KMS-11 (cell line): Measurements from ENCODE around the gene ZNF213.
A peak's percentile ranks its signal among the peaks of the same experiment; 100 is the strongest.

Source experiments
- H2AFZ ChIP-seq: fragments of 200-600 bp; sonication (generic); 2 replicates; pipeline ENCODE4 v1.6.1; 2016; ENCODE audit warnings: antibody characterized with exemption, mixed run types, low read depth
- H3K27ac ChIP-seq: fragments of 200-600 bp; sonication (generic); 2 replicates; pipeline ENCODE4 v1.6.1; 2016; ENCODE audit warnings: mild to moderate bottlenecking, mixed run types
- H3K27me3 ChIP-seq: fragments of 200-600 bp; sonication (generic); 2 replicates; pipeline ENCODE4 v1.6.1; 2017; ENCODE audit warnings: mild to moderate bottlenecking, low read depth, mixed run types, moderate library complexity; ENCODE audit not compliant: insufficient read depth
- H3K36me3 ChIP-seq: fragments of 200-600 bp; sonication (generic); 2 replicates; pipeline ENCODE4 v1.6.1; 2017; ENCODE audit warnings: mild to moderate bottlenecking, mixed run types; ENCODE audit not compliant: insufficient read depth
- H3K4me1 ChIP-seq: fragments of 200-600 bp; sonication (generic); 2 replicates; pipeline ENCODE4 v1.6.1; 2016; ENCODE audit warnings: mild to moderate bottlenecking, low read depth, mixed run types; ENCODE audit not compliant: poor library complexity, severe bottlenecking
- H3K4me2 ChIP-seq: fragments of 200-600 bp; sonication (generic); 2 replicates; pipeline ENCODE4 v1.7.0; 2016; ENCODE audit warnings: mild to moderate bottlenecking, mixed run types
- H3K4me3 ChIP-seq: fragments of 200-600 bp; sonication (generic); IDR thresholded peaks from 2 replicates; pipeline ENCODE4 v1.6.1; 2017; ENCODE audit warnings: low read depth, low read length, mixed read lengths; ENCODE audit not compliant: insufficient read depth
- H3K79me2 ChIP-seq: fragments of 200-600 bp; sonication (generic); 2 replicates; pipeline ENCODE4 v1.6.1; 2016; ENCODE audit warnings: low read depth, mixed run types; ENCODE audit not compliant: insufficient read depth
- H3K9ac ChIP-seq: fragments of 200-600 bp; sonication (generic); 2 replicates; pipeline ENCODE4 v1.6.1; 2016; ENCODE audit warnings: mild to moderate bottlenecking, mixed run types
- H4K20me1 ChIP-seq: fragments of 200-600 bp; sonication (generic); 2 replicates; pipeline ENCODE4 v1.6.1; 2016; ENCODE audit warnings: mild to moderate bottlenecking, mixed run types; ENCODE audit not compliant: insufficient read depth
- TF ChIP-seq, protein P1 (sequence below): fragments of 200-600 bp; sonication (generic); conservative IDR thresholded peaks from 2 replicates; pipeline ENCODE4 v1.6.1; 2017; ENCODE audit warnings: low read depth, mild to moderate bottlenecking, antibody characterized with exemption, low read length, moderate library complexity, mixed read lengths

ZNF213 gene

GRCh38 chr16:3133844-3134243, 985 bp upstream of the ZNF213 start:
- peak overlapping the region; percentile 83 for H3K27ac ChIP-seq
- no peak overlapping the region for H2AFZ ChIP-seq
- no peaks in the 10 kb centered on the region for H3K27me3 ChIP-seq
- H3K79me2 ChIP-seq: peaks cover 21% of the 10 kb centered on the region
- peak overlapping the region; percentile 99 for H3K4me2 ChIP-seq
- peak overlapping the region; percentile 84 for H3K9ac ChIP-seq
- H3K4me1 ChIP-seq: peaks cover 38% of the 10 kb centered on the region
- H3K4me3 ChIP-seq: no peak overlapping the region
- no peaks in the 10 kb centered on the region for H3K36me3 ChIP-seq
- TF ChIP-seq, protein P1, sequence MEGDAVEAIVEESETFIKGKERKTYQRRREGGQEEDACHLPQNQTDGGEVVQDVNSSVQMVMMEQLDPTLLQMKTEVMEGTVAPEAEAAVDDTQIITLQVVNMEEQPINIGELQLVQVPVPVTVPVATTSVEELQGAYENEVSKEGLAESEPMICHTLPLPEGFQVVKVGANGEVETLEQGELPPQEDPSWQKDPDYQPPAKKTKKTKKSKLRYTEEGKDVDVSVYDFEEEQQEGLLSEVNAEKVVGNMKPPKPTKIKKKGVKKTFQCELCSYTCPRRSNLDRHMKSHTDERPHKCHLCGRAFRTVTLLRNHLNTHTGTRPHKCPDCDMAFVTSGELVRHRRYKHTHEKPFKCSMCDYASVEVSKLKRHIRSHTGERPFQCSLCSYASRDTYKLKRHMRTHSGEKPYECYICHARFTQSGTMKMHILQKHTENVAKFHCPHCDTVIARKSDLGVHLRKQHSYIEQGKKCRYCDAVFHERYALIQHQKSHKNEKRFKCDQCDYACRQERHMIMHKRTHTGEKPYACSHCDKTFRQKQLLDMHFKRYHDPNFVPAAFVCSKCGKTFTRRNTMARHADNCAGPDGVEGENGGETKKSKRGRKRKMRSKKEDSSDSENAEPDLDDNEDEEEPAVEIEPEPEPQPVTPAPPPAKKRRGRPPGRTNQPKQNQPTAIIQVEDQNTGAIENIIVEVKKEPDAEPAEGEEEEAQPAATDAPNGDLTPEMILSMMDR: no peak
- no peaks in the 10 kb centered on the region for H4K20me1 ChIP-seq

DNA sequence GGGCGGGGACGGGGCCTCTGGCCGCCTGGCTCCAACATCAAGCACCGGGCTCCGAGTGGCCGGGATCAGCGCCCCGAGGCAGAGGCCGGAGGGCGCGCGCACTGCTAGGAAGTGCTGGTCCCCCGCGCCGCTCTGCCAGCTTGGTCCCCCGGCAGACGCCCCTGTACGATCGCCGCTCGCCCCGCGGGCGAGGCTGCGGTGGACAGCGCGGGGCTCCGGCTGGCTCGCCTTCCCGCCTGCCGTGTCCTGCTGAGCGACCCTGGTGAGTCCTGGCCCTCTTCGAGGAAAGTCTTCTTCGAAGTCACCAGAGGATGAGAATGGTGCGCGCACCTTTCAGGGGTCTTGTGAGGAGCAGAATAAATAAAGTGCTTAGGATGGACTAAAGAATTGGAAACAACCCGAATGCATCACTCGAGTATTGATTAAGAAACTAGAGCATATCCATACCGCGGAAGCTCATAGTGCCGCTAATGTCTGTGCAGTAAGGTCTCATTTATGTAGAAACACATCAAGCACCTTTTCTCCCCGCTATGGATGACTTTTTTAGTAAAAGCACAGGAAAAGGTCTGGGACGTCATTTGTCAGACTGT, 392 bp downstream of the ZNF213 start:
- TF ChIP-seq, protein P1: no peak
- H4K20me1 ChIP-seq: no peaks in the 10 kb centered on the region
- H3K4me2 ChIP-seq: peak overlapping the region; percentile 91
- no peaks in the 10 kb centered on the region for H3K27me3 ChIP-seq
- H3K79me2 ChIP-seq: peaks cover 21% of the 10 kb centered on the region
- peak overlapping the region; percentile 80 for H2AFZ ChIP-seq
- H3K4me1 ChIP-seq: peaks cover 27% of the 10 kb centered on the region
- no peak overlapping the region for H3K4me3 ChIP-seq
- no peaks in the 10 kb centered on the region for H3K36me3 ChIP-seq
- H3K9ac ChIP-seq: peak overlapping the region; percentile 45; the same call in 1 of the 2 replicates
- H3K27ac ChIP-seq: peak overlapping the region; percentile 8; the same call in 1 of the 2 replicates

GRCh38 chr16:3137267-3137666, 2.4 kb downstream of the ZNF213 start:
- Histone ChIP-seq H4K20me1 (no peaks in the 10 kb centered on the region), H2AFZ (no peak overlapping the region), H3K27me3 (no peaks in the 10 kb centered on the region), H3K4me2 (no peak overlapping the region), H3K27ac (no peak overlapping the region), H3K4me3 (no peak overlapping the region), H3K9ac (no peak overlapping the region), H3K4me1 (peaks cover 21% of the 10 kb centered on the region), H3K36me3 (no peaks in the 10 kb centered on the region), H3K79me2 (peaks cover 21% of the 10 kb centered on the region)
- TF ChIP-seq, protein P1: no peak

DNA sequence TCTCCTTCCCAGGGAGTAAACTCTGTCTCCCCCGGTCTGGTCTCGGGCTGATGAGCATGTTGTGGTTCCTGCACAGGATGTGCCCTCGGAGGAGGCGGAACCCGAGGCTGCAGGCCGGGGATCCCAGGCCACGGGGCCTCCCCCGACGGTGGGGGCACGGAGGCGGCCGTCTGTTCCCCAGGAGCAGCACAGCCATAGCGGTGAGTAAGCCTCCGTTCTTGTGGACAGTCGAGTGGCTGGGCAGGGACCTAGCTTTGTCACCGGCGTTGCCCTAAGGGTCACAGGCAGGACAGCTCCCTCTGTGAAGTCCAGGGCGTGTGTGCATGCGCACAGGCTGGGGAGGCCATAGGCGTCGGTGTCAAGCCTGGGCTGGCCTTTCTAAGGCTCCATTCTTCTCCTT, 3.5 kb downstream of the ZNF213 start:
- peaks cover 12% of the 10 kb centered on the region for H3K79me2 ChIP-seq
- no peak overlapping the region for H3K27ac ChIP-seq
- peaks cover 11% of the 10 kb centered on the region for H3K4me1 ChIP-seq
- H3K4me3 ChIP-seq: no peak overlapping the region
- H3K36me3 ChIP-seq: no peaks in the 10 kb centered on the region
- no peak overlapping the region for H3K4me2 ChIP-seq
- no peaks in the 10 kb centered on the region for H4K20me1 ChIP-seq
- no peak overlapping the region for H3K9ac ChIP-seq
- TF ChIP-seq, protein P1: no peak
- no peaks in the 10 kb centered on the region for H3K27me3 ChIP-seq
- no peak overlapping the region for H2AFZ ChIP-seq
